NCI-H1417 treated with DMSO at 0.1 percent for 48 hours (cell line): Measurements from ENCODE around the gene CLCN6.

Experiments used
- DNase-seq: peaks from one replicate; lab custom pipeline; 2025; lab: John Stamatoyannopoulos, UW

Gene CLCN6

DNA sequence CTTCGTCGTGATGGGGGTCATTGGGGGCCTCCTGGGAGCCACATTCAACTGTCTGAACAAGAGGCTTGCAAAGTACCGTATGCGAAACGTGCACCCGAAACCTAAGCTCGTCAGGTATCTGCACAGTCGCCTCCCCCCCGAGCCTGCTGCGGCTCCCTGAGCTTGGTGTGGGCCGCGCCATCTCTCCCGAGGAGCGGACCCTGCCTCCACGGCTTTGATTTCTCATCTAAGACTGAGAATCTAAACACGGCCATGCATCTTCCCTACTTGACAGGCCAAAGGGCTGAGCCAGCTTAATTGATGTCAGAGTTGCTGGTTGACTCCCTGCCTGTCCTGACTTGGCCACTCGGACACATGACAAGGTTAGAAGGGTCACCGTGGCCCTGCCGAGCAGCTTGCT, 22.5 kb downstream of the CLCN6 start:
- DNase-seq, result no peak

DNA sequence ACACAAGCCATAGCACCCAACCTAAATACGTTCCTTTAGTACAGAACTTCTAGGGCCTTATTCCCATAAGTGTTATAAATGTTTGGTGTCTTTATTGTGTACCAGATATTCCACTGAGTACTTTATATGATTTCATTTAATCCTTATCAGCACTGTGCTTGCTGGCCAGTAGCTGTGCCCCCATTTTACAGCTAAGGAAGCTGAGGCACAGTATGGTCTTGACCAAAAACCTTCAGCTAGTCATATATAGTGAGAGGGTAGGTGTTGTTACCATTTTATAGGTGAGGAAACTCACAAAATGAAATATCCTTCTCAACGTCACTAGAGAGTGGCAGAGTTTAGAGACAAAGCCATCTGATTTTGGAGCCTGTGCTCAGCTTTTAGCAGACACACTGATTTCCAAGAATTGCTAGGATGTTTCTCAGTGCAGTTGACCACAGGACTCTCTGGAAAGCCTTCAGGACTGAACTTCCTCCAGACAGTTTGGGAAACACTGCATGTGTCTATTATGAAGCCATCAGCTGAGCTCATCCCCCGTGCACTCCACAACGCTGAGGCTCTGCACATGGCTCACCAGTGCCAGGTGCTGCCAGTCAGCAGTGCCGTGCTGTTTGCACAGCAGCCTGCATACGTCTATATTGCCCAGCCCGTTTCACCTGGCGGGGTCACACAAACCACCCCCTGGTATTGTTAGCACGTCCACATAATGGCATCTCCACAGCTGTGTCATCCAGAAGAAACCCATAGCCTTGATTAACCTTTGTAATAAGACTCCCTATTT, 26.1 kb downstream of the CLCN6 start:
- DNase-seq, result no peak

DNA sequence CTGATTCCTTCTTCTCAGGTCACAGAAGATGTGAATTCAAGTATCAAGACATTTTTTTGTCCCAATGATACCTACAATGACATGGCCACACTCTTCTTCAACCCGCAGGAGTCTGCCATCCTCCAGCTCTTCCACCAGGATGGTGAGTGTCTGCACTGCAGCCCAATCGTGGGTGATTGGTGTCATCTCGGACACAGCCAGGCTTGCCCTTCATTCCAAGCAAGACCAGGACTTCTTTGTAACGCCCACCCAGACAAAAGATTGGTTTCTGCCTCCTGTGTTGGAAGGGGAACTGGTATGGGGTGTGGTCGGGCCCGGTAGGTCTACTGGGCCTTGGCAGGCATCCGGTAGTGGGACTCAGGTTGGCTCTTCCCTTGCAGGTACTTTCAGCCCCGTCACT, 27.5 kb downstream of the CLCN6 start:
- DNase-seq, result no peak

DNA sequence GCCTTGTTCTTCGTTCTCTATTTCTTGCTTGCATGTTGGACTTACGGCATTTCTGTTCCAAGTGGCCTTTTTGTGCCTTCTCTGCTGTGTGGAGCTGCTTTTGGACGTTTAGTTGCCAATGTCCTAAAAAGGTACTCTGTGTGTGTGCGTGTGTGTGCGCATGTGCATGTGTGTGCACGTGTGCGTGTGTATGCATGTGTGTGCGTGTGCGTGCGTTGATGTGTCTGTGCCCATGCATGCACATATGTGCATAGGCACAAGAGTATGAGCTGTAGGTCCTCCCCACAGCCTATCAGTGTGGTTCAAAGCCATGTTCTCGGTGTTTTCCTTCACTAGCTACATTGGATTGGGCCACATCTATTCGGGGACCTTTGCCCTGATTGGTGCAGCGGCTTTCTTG, 27.9 kb downstream of the CLCN6 start:
- DNase-seq, result no peak

DNA sequence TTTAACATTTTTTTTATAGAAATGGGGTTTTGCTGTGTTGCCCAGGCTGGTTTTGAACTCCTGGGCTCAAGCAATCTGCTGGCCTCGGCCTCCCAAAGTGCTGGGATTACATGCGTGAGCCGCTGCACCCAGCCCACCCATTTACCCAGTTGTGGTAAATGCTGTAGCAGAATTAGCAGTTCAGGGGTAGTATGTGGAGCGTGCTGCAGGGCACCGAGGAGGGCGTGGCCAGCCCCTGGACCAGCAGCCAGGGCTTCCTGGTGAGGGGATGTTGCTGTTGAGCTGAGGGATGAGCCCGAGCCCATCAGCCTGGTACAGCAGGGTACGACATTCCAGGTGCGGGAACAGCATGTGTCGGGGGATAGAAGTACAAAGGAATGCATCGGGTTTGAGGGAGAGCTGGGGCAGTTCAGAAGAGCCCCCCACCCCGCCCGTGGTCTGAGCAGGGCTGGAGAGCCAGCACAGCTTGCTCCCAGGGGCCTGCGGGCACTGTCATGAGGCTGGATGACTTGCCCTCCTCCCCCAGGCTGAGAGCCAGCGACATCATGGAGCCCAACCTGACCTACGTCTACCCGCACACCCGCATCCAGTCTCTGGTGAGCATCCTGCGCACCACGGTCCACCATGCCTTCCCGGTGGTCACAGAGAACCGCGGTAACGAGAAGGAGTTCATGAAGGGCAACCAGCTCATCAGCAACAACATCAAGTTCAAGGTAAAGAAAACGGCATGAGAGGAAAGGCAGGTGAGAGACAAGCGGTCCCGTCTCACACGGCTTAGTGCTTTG, 29.6 kb downstream of the CLCN6 start:
- DNase-seq, result no peak

DNA sequence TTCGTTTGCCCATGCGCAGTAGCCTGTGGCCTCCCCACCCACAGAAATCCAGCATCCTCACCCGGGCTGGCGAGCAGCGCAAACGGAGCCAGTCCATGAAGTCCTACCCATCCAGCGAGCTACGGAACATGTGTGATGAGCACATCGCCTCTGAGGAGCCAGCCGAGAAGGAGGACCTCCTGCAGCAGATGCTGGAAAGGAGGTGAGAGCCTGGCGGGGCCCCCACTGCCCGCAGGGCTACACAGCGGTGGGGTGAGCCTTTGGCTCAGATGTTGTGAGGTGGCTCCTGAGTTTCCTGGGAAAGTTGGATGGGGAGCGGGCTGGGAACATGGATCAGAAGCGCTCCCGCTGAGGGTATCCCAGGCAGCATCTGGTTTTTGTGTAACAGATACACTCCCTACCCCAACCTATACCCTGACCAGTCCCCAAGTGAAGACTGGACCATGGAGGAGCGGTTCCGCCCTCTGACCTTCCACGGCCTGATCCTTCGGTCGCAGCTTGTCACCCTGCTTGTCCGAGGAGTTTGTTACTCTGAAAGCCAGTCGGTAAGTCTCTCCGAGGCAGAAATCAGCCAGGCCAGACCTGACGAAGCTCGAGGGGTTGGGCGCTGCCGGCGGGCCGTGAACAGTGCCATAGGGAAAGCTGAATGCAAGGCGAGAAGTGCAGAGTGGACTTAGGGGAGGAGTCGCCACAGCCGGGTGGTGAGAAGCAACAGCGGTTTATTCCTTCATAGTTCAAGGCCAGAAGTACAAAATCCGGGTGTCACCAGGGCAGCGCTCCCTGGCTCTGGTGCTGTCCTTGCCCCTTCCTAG, 31.2 kb downstream of the CLCN6 start:
- no peak for DNase-seq

DNA sequence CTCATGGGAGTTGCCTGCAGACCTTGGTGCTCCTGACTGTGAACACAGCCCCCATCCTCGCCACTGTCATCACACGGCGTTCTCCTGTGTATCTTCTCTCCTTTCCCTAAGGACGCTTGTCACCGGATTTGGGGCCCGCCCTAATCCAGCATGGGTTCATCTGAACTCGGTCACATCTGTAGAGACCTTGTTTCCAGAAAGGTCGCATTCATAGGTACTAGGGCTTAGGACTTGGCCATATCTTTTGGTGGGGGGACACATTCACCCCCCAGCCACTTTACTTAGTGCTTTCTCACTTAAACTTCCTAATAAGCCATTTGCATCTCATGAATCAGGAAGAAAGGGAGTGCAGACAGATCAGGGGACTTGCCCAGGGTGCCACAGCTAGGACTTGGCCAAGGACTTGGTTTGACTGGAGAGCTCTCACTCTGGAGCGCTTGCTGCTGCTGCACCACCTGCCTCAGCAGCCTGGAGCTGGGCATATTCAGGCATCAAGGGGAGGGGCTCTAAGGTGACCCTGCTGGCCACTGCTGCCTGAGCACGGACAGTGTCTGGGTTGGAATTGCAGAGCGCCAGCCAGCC, 31.9 kb downstream of the CLCN6 start:
- DNase-seq, result no peak

DNA sequence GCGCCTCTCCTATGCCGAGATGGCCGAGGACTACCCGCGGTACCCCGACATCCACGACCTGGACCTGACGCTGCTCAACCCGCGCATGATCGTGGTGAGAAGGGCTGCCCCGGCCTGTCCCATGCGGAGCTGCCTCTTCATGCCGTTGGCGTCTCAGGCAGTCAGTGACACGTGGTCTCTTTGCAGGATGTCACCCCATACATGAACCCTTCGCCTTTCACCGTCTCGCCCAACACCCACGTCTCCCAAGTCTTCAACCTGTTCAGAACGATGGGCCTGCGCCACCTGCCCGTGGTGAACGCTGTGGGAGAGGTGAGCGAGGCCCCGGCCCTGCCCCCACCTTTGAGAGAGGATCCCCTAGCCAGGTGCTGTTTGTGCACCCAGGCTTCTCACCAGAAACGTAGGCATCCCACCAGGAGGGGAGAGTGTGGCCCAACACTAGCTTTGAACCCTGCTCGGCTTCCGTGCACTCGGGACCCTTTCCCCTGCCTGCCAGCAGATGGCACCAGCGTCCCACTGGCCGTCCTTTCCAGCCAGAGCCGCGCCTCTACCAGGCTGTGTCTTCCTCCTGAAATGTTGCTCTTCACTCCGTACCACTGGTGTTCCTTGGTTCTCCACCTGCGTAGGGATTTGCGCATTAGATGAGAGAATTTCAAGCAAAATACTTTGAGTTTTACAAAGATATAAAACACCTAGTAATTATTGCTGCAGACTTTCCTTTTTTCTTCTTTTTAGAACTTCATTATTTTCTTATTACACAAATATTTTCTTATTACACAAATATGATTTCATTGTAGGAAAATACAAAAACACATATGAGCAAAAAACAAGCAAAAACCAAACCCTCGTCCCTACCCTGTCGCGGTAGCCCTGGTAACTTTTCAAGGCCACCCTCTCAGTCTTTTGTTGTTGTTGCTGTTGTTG, 32.6 kb downstream of the CLCN6 start:
- DNase-seq, result no peak

DNA sequence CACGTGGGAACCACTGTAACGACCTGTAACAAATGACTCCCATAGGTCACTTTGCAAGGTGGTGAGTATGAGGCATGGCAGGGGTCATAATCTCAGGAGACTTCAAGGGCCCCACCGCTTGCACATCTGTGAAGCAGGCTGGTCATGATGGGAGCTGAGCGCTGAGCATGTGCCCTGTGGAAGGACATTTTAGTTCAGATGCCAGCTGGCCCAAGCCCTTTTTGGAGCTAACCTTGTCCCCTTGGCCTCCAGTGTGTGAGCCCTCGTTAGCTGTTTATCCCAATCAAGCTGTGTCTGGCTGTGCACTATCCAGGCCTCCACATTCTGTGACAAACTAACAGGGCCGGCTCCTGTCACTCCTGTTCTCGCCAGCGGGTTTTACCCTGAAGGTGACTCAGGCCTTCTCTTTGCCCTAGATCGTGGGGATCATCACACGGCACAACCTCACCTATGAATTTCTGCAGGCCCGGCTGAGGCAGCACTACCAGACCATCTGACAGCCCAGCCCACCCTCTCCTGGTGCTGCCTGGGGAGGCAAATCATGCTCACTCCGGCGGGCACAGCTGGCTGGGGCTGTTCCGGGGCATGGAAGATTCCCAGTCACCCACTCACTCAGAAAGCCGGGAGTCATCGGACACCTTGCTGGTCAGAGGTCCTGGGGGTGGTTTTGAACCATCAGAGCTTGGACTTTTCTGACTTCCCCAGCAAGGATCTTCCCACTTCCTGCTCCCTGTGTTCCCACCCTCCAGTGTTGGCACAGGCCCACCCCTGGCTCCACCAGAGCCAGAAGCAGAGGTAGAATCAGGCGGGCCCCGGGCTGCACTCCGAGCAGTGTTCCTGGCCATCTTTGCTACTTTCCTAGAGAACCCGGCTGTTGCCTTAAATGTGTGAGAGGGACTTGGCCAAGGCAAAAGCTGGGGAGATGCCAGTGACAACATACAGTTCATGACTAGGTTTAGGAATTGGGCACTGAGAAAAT, 34.0 kb downstream of the CLCN6 start:
- DNase-seq, result no peak

DNA sequence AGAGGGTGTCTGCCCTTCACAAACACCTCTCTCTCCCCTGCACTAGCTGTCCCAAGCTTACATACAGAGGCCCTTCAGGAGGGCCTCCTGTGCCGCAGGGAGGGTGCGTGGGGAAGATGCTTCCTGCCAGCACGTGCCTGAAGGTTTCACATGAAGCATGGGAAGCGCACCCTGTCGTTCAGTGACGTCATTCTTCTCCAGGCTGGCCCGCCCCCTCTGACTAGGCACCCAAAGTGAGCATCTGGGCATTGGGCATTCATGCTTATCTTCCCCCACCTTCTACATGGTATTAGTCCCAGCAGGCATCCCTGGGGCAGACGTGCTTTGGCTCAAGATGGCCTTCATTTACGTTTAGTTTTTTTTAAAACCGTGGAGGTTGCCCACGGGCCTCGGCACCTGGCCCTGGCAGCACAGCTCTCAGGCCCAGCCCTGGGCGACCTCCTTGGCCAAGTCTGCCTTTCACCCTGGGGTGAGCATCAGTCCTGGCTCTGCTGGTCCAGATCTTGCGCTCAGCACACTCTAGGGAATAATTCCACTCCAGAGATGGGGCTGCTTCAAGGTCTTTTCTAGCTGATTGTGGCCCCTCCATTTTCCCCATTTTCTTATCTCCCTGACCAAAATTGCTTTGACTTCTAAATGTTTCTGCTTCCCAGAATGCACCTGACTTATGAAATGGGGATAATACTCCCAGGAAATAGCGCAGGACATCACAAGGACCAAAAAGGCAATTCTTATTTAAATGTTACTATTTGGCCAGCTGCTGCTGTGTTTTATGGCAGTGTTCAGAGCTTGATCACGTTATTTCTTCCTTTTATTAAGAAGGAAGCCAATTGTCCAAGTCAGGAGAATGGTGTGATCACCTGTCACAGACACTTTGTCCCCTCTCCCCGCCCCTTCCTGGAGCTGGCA, 35.5 kb downstream of the CLCN6 start:
- DNase-seq, result no peak

DNA sequence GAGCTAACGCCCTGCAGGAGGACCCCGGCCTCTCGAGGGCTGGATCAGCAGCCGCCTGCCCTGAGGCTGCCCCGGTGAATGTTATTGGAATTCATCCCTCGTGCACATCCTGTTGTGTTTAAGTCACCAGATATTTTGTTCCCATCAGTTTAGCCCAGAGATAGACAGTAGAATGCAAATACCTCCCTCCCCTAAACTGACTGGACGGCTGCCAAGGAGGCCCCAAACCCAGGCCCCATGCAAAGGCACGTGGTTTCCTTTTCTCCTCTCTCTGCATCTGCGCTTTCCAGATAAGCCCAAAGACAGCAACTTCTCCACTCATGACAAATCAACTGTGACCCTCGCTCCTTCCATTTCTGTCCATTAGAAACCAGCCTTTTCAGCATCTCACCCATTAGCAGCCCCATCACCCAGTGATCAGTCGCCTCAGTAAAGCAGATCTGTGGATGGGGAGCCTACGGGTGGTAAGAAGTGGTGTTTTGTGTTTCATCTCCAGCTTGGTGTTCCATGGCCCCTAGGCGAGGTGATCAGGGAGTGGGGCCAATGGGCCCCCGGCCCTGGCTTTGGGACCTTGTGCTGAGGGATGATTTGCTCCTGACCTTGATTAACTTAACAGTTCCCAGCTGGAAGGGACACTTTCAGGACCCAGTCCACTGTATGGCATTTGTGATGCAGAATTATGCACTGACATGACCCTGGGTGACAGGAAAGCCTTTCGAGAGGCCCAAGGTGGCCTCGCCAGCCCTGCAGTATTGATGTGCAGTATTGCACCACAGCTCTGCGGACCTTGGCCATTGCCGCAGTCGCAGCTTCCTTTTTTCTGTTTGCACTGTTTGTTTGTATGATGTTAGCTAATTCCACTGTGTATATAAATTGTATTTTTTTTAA, 36.4 kb downstream of the CLCN6 start:
- DNase-seq, result no peak

DNA sequence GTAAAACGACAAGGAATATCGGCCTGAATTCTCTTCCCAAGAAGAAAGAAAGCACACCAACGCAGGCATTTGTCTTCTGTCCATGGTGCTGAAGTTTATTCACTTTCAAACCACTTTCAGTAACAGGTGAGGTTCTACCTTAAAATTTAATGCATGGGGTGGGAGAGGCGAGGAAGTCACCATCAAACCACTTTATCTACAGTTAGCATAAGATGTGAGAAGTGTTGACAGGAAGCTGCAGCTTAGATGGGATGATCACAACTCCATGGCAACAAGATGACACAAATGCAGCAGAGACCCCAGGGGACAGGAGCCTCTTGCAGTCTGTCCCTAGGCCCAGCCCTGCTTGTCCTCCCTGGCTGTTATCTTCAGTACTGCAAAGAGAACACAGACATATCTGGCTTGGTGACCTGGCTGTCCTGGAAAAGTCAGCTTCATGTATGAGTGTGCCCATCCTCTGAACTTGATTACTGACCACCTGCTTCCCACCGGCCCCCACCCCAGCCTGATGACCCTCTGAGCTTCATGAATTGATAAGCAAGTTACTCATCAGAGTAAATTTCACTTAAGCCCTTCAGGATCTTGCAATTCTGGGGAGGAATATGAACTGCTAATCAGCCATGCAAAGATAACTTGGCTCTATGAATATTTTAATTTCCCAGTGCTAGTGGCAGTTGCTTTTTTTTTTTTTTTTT, 39.8 kb downstream of the CLCN6 start:
- no peak for DNase-seq

DNA sequence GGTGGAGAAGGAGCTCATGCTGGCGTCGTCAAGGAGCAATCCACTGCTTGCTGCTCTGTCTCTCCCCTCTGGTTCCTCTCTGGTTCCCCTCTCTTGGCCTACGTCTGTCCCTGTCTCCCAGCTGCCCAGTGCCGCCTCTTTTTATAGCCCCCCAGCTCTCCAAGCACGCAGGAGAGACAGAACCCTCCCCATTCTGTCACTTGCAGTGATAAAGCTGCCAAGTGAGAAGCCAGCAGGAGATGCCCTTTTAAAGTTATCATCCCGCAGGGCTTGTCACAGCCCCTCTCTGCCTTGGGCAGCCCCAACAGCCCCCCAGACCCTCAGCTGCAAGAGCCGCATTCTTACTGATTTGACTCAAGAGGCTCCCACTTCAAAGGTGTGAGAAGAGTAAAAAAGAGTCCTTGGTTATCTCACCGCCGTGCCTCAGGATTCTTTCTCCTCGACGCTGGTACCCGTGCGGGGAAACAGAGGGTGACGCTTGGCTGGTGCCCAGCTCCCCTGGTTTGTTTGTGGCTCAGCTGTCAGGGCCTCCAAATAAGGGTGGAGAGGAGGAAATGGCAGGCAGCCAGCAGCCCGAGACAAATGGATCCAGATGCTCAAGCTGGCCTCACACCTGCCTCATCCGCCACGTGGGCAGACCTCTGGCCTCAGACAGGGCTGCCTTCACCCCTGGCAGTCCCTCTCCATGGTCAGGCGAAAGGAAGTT, 41.8 kb downstream of the CLCN6 start, which contains the start of gene NPPA:
Gene NPPA, minus strand, starts transcription at position 117 of the 706 bp plus-strand sequence. Its CDS starts 99 bp downstream, at position 18.
- DNase-seq, result peak; percentile 76

DNA sequence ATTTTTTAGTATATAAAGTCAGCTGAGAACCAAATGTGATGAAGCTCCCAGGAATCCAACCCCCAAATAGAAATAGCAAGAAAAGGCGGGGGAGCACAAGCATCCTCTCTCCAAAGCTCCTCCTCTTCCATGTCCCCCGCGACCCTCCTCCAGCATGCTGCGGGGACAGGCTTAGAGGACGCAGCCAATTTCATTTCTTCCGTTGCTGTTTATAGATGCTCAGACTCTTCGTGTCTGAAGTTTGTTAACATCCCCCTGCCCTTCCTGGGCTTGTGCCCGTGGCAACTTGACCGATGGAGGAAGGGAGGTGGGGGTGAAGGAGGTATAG, 42.3 kb downstream of the CLCN6 start:
- no peak for DNase-seq

DNA sequence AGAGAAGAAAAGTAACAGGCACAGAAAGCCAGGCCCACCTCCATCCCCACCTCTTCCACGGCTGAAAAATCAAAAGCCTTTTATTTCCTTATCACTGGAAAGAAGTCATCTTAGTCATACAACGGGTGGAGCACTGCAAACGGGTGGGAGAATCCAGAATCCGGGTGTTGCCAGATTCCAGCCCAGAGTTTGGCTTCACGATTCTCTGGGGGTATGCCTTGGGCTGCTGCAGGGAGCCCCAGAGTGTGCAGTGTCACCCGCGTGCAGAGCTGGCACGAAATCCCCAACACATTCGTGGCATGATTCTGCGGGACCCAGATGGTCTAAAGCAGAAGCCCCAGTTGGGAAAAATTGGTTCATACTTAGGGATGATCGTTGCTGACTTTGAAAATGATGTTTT, 44.2 kb downstream of the CLCN6 start:
- no peak for DNase-seq

DNA sequence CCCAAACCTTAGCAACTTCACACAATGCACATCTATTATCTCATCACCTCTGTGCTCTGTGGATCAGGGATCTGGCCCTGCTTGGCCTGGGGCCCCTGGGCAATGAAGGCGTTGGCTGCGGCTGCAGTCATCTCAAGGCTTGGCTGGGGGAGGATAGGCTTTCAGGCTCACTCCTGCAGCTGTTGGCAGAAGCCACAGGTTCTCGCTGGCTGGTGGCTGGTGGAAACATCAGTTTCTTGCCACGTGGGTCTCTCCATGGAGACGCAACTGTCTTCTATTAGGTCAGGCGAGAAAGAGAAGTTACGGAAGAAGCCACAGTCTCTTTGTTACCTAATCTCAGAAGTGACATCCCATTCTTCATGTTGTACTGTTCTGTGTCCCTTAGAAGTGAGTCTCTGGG, 45.2 kb downstream of the CLCN6 start:
- DNase-seq, result no peak

DNA sequence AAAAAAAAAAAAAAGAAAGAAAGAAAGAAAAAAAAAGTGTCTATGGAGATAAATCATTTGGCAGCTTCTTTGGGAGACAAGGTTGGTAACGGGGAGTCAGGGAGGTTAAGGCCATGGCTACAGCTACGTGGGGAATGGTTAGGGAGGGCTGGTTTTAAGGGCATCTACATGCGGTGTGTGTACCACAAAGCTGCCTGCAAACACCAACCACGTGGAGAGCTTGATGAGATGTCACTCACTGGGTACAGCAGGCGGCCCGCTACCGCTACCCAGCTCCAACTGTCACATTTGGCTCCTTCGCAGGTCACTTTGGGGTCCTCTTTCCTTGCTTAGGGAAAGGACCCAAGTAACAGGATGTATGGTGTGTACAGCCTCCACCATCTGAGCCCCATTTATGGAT, 48.5 kb downstream of the CLCN6 start:
- no peak for DNase-seq
